Left colon (tissue), 2 donors: Measurements from ENCODE around the gene MYBPC2. TPM values are rescaled to one million over a fixed set of nuclear protein-coding genes. Genes with fewer than 3 reads are reported as not detected.

Source experiments
- ATAC-seq: fragments of 200-7000 bp; cut with Tn5 transposase; one replicate; pipeline ENCODE4 v1.9.1; 2020; ENCODE audit warnings: mild to moderate bottlenecking, moderate library complexity
- DNase-seq, 2 donors: peaks; one replicate each; pipeline ENCODE4 v3.0.0-alpha.2; 2020
- intact Hi-C, 2 donors: fragments of 100-400 bp; cut with DNase I in 1 of 2; cut with micrococcal nuclease in 1 of 2; formaldehyde crosslinking; loops; one replicate each; pipeline versions ENCODE4 v1.11.2 to v1.14.0; 2022; cut with DNase I, micrococcal nuclease
- total RNA-seq, 2 donors: library from RNA; stranded (reverse); fragmentation: NEBNext Ultra II Directional; extraction: Animal tissue kit (Norgen Biotek cat#: 25700); gene quantifications; one replicate each; pipeline ENCODE4 v1.2.1, GENCODE V29; 2021
- donor health status: DM: no; HTN: no; CAD: no.
- donor health status: DM: yes; HTN: yes; CAD: no.

MYBPC2 gene
- total RNA-seq, 2 donors from 2014 or later, result 0.06 TPM; not detected in 1

DNA sequence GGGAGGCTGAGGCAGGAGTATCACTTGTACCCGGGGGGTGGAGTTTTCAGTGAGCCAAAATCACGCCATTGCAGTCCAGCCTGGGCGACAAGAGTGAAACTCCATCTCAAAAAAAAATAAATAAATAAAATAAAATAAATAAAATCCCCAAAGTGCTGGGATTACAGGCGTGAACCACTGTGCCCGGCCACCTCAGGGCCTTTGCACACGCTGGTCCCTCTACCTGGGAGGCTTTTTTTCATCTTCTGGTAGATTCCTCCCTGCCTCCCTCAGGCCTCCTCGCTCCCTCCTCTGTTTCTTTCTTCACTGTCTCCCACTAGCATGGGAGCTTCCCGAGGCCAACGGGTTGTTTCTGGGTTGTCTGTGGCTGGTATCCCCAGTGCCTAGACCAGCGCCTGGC is 15.1 kb downstream of the MYBPC2 start:
- intact Hi-C loops, result no loop called here
- DNase-seq (no peak), ATAC-seq (no peak)

DNA sequence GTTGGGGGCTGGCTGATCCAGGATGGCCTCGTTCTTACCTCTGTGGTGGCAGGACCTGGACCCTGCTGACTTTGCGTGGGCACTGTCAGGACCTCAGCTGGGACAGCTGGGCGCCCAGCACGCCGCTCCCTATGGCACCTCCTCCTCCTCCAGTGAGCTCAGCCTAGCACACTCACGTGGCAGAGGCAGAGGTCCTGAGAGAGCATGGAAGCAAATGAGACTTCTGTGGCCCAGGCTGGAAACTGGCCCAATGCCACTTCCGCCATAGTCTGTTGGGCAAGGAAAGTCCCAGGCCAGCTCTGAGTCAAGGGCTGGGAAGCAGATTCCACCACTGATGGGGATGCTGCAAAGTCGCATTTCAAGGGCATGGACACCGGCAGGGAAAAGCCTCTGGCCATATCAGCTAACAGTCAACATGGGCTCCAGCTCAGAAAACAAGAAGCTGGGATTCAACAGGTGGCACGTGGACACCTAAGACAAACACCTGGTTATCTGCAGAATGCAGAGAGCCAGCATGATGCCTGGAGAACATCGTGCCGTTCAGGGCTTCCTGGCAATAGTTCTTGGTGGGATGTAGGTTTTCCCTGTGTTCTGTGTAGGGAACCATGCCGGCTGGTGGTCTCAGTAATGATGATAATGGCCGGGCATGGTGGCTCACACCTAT is 16.7 kb downstream of the MYBPC2 start:
- DNase-seq, result no peak
- intact Hi-C loops, result no loop called here
- ATAC-seq, result no peak

DNA sequence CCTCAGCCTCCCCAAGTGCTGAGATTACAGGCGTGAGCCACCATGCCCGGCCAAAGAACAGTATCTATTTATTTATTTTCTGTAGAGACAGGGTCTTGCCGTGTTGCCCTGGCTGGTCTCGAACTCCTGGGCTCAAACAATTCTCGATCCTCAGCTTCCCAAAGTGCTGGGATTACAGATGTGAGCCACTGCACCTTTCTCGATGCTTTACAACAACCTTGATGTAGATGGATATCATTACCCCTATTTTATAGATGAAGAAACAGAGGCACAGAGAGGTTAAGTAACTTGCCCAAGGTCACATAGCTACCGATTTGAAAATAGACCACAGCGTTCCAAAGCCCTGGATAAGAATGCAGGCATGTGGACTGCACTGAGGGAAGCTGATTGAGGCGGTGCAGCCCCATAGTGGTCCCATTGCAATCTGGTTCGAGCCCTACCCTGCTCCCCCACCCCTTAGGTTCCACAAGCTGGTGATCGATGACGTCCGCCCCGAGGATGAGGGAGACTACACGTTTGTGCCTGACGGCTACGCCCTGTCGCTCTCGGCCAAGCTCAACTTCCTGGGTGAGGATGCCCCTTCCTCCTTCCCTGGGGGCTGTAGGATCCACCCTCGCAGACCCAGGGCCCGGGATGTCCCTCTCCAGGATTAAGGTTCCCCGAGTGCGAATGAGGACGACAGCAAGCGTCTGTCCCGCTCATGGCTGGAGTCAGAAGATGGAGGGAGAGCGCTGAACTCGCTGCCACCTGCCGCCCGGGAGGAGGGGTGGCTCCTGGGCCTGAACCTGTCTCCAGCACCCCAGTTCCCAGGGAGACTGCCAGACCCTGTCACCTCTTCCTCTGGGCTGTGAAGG is 17.9 kb downstream of the MYBPC2 start:
- intact Hi-C loops, result no loop called here
- DNase-seq (no peak), ATAC-seq (no peak)

DNA sequence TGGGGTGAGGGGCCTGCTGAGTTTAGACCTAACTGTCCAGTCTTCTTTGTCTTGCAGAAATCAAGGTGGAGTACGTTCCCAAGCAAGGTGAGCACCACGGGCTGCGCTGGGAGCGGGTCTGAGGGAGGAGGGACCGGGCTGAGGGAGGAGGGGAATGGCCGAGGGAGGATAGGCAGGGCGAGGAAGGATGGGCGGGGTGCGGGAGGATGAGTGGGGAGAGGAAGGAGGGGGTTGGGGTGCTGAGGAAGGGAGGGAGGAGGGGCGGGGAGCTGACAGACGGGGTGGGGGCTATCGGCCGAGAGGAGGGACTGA is 18.5 kb downstream of the MYBPC2 start:
- intact Hi-C loops, result no loop called here
- ATAC-seq, result no peak
- no peak for DNase-seq

DNA sequence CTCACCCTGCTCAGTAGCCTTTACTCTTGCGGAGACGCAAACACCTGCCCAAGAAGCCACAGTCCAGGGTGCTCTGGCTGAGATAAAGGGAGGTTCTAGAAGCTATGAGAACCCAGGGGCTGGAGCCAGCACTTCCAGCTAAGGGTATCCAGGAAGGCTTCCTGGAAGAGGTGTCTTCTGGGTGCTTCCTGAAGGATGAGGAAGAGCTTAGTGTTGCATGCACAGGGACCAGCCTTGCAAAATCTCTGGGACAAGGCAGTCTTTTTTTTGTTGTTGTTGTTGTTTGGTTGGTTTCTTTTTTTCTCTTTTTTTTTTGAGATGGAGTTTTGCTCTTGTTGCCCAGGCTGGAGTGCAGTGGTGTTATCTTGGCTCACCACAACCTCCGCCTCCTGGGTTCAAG is 20.6 kb downstream of the MYBPC2 start:
- no peak for ATAC-seq
- intact Hi-C loops, result no loop called here
- DNase-seq, result no peak

DNA sequence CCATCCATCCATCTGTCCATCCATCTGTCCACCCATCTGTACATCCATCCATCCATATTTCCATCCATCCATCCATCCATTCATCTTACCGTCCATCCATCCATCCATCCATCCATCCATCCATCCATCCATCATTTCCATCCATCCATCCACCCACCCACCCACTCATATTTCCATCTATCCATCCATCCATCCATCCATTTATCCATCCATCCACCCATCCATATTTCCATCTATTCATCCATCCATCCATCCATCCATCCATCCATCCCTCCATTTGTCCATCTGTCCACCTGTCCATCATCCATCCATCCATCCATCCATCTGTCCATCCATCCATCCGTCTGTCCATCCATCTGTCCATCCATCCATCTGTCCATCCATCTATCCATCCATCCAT is 23.3 kb downstream of the MYBPC2 start:
- ATAC-seq (no peak), DNase-seq (no peak)
- intact Hi-C loops, result no loop called here

DNA sequence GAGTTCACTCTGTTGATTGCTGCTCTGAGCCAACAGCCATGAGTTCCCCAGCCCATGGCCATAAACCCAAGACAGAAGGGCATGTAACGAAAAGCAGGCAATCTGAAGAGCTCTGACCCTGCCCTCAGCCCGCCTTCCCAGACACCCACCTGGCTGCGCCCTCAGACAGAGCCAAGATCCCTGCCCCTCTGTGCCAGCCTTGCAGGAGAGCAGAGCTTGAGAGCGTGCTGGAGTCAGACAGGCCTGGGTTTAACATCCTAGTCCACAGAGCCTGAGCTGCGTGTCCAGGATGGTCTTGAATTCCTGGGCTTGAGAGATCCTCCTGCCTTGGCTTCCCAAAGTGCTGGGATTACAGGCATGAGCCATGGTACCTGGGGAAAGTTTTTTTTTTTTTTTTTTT is 24.6 kb downstream of the MYBPC2 start:
- DNase-seq, result no peak
- intact Hi-C loops, result no loop called here
- ATAC-seq, result no peak

DNA sequence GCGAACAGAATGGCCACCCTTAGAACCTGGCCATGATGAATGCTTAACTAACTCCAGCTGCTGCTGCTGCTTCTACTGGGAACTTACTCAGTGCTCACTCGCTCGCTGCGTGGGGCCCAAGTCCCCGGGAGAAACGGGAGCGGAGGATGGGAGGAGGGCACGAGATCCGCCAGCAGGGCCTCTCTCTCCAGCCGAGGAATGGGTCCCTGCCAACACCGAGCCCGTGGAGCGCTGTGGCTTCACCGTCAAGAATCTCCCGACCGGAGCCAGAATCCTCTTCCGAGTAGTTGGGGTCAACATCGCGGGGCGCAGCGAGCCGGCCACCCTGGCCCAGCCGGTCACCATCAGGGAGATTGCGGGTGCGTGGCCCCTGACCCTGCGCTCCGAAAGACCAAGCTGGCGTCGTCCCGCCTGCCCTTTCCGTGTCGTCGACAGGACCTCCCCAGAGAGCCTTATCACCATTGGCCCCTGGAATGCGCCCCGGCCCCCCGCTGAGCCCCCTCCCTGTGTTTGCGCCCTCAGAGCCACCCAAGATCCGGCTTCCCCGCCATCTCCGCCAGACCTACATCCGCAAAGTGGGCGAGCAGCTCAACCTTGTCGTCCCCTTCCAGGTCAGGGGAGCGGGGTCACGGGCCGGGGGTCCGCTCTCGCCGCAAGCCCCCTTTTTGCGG is 25.8 kb downstream of the MYBPC2 start:
- ATAC-seq, result no peak
- DNase-seq, result no peak
- intact Hi-C loops, result no loop called here

DNA sequence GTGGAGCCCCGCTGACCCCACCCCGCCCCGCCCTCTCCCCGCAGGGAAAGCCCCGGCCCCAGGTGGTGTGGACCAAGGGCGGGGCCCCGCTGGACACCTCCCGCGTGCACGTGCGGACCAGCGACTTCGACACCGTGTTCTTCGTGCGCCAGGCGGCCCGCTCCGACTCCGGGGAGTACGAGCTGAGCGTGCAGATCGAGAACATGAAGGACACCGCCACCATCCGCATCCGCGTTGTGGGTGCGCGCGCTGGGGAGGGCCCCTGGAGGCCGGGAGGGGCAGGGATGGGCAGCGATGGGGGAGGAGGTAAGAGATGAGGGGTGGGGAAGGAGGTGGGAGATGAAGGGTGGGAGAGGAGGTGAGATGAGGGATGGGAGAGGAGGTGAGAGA is 26.4 kb downstream of the MYBPC2 start:
- no peak for ATAC-seq
- no peak for DNase-seq
- intact Hi-C loops, result no loop called here

DNA sequence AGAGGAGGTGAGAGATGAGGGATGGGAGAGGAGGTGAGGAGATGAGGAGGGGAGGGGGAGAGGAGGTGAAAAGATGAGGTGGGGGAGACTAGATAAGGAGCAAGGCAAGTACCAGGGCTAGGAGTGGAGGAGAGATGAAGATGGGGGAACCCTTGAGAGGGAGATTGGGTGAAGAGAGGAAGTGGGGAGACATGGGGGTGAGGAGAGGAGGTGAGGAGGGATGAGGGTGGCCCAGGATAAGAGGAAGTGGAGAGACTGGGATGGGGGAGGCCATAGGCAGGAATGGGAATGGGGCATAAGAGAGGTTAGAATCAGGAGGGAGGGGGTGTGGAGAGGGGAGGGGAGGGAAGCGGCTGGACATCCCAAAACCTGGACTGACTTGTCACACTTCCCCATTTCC is 26.9 kb downstream of the MYBPC2 start:
- intact Hi-C loops, result loop anchor here in 1 of 2 donors (10.0 kb wide), 1 partner anchor 95 kb away; the partner anchor contains the start of gene NAPSA
- ATAC-seq (no peak), DNase-seq (no peak)

DNA sequence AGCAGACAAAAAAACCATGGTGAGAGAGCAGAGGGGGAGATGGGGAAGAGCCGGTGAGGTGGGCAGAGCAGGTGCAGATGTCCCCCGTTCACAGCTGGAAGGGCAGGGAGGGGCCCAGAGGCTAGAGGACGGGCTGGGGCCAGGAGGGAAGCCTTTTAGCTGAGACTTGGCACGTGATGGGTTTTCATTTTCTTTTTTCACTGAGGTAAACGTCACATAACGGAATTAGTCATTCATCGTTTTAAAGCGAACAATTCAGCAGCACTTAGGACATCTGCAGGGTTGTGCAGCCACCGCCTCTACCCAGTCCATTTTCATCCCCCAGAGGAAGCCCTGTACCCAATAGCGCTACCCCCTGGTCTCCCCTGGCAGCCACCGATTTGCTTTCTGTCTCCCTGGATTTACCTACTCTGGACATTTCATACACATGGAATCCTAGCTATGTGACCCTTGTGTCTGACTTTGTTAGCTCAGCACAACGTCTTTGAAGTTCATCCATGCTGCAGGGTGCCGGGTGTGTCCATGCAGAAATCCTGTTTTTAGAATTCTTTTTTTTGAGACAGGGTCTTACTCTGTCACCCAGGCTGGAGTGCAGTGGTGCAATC is 27.6 kb downstream of the MYBPC2 start:
- intact Hi-C loops, result loop anchor here in 1 of 2 donors (10.0 kb wide), 1 partner anchor 95 kb away; the partner anchor contains the start of gene NAPSA
- DNase-seq, result no peak
- no peak for ATAC-seq

DNA sequence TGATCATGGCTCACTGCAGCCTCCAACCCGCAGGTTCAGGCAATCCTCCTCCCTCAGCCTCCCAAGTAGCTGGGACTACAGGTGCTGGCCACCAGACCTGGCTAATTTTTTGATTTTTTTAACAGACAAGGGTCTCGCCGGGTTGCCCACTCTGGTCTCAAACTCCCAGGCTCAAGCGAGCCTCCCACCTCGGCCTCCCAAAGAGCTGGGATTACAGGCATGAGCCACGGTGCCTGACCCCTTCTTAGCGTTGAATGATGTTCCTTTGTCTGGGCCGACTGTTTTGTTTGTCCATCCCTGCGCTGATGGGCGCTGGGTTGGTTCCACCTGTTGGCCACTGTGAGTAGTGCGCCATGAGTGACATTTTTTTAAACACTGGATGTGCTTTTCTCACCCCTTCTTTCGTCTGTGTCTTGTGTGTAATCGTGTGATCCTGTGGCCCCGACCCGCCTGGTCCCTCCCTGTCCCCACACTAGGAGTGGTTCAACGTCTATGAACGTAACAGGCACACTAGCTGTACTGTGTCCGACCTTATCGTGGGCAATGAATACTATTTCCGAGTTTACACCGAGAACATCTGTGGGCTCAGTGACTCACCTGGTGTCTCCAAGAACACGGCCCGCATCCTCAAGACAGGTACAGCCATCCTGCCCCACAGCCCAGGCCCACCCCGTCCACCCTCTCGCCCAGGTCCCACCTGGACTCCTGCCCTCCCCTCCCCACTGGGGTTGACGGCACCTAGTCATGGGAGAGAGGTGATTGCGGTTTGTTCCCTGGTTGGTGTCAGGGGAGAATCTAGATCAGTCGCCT is 28.6 kb downstream of the MYBPC2 start:
- intact Hi-C loops, result loop anchor here in 1 of 2 donors (10.0 kb wide), 1 partner anchor 96 kb away; the partner anchor contains the start of gene NAPSA
- ATAC-seq, result peak; percentile 81
- DNase-seq, result peak in 1 of 2 donors; percentile 71

DNA sequence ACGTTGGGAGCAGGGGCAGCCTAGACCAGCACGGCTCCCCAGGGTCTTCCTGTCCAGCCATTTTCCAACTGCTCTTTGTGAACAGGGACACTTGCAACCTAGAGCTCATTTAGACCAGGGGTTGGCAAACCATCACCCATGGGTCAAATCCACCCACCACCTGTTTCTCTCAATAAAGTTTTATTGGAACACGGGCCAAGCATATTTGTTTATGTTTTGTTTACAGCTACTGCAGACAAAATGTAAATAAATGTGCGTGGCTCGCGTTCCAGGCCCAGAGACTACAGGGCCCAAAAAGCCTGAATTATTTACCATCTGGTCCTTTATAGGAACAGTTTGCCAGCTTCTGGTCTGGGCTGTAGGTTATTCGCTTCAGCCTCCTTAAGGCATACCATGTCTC is 30.3 kb downstream of the MYBPC2 start:
- ATAC-seq, result no peak
- intact Hi-C loops, result loop anchor here in 1 of 2 donors (10.0 kb wide), 1 partner anchor 98 kb away; the partner anchor contains the start of gene NAPSA
- no peak for DNase-seq

DNA sequence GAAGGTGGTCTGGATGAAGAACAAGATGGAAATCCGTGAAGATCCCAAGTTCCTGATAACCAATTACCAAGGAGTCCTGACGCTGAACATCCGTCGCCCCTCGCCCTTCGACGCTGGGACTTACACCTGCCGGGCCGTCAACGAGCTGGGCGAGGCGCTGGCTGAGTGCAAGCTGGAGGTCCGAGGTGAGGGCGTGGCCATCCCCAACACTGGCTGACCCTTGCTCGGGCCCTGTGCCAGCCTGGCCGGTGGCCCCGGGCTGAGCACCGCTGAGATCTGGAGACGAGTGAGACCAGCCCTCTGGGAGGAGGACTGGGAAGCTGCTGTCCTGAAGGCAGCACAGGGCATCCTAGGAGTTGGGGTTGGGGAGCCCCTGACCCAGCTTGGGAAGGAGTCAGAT is 31.7 kb downstream of the MYBPC2 start:
- ATAC-seq (no peak), DNase-seq (no peak)
- intact Hi-C loops, result loop anchor here in 1 of 2 donors (10.0 kb wide), 1 partner anchor 100 kb away; the partner anchor contains the start of gene NAPSA

DNA sequence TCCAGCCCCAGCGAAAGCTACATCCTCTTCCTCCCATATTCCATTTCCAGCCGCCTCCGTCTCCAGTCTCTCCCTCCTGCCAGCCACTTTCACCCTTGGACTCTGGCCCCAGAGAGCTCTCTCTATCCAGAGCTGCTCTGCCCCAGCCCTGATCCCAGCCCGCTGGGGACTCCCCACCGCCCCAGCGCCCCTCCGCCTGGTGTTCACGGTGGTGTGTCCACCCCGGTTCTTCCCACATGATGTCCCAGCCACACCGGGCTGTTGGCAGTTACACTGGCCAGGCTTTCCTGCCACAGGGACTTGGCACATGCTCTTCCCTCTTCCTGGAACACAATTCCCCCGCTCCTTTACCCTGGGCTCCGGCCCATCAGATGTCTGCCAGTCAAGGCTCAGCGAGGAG is 32.3 kb downstream of the MYBPC2 start:
- DNase-seq (no peak), ATAC-seq (peak; percentile 46)
- intact Hi-C loops, result loop anchor here in 1 of 2 donors (10.0 kb wide), 1 partner anchor 100 kb away; the partner anchor contains the start of gene NAPSA

DNA sequence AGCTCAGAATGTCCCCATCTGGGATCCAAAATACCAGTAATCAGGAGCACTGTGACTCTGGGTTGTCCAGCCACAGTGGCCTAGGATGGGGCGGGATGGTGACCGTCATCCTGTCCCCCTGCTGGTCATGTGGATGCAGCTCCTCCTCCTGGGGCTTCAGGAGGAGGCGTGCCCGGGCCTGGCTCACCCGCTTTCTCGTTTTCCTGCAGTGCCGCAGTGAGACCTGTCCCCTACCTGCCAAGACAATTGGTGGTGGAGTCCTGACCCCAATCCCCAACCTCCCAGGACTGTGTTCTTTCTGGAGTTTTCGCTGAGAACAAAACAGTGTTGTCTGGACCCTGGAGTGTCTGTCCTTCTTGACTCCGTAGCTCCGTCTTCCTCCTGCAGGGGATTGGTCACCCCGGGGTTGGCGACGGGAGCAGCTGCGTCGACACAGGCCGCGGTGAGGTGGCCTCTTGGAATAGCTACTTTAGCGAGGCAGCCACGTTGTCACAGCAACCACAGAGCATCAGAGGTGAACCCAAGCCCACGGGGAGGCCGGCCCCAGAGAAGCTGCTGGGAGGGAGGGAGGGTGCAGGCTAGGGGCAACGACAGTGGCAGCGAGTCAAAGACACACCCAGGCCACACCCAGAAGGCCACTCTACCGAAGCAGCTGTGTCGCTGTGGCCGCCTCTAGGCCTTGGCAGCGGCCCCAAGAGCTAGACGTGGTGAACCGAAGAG is 33.5 kb downstream of the MYBPC2 start:
- DNase-seq (peak; percentile 67 to 77), ATAC-seq (peak; percentile 91)
- intact Hi-C loops, result loop anchor here in 1 of 2 donors (10.0 kb wide), 1 partner anchor 101 kb away; the partner anchor contains the start of gene NAPSA

DNA sequence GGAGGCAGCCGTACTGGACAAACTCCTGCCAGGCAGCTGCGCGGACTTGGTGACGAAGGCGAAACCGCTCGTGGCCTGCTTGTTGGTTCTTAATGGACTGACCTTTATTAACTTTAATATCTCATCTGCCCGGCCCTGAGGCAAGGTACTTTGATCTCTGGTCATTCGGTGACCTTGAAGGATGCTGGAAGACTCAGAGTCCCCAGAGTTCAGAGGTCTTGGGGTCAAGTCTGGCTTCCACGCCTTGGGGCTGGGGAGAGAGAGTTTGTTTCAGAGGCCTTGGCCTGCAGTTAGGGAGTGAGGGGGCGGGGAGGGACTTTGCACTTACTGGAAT is 34.0 kb downstream of the MYBPC2 start:
- ATAC-seq (peak; percentile 14), DNase-seq (no peak)
- intact Hi-C loops, result loop anchor here in 1 of 2 donors (10.0 kb wide), 1 partner anchor 102 kb away; the partner anchor contains the start of gene NAPSA

DNA sequence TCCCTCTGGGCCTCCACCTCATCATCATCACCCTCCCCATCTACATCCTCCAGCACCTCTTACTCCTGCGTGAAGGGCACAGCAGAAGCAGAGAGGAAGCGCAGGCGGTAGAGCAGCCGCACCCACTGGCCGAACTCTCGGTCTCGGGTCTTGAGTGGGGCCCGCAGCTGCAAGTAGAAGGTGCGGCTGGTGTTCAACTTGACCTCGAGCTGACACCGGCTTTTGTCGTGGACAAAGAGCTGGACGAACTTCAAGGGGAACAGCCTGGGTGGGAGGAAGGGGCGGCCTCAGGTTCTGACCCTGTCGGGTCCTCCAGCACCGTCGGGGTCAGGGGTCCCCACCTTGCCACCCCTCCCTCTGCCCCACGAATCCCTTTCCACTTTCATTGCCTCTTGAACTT is 34.9 kb downstream of the MYBPC2 start:
- ATAC-seq (no peak), DNase-seq (no peak)
- intact Hi-C loops, result loop anchor here in 1 of 2 donors (10.0 kb wide), 1 partner anchor 103 kb away; the partner anchor contains the start of gene NAPSA
